HG02642 (cell line): ENCODE results near the gene COL4A1.

Source experiments
- ATAC-seq: cut with Tn5 transposase; IDR thresholded peaks from one replicate; pipeline ENCODE4 v1.9.1; 2021; ENCODE audit warnings: mild to moderate bottlenecking; ENCODE audit not compliant: unreplicated experiment, poor library complexity

COL4A1 gene

GRCh38 chr13:110211735-110212134 lies 95.2 kb downstream of the COL4A1 start:
- ATAC-seq, result no peak

- no peak for ATAC-seq
Observed at GRCh38 chr13:110211046-110211445, 95.9 kb downstream of the COL4A1 start.

DNA sequence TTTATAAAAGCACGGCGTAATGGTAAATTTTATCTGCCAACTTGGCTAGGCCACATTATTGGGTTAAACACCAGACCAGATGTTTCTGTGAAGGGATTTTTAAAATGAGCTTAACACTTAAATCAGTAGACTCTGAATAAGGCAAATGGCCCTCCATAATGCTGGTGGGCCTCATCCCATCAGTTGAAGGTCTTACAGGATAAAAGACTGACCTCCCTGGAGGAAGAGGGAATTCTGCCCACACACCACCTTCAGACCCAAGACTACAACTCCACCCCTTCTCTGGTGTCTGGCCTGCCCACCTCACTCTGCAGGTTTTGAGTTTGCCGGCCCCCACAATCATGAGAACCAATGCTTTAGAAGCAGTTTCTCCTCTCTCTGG lies 96.4 kb downstream of the COL4A1 start:
- ATAC-seq, result no peak

- ATAC-seq, result no peak
Observed at GRCh38 chr13:110209950-110210603, 96.9 kb downstream of the COL4A1 start.

- no peak for ATAC-seq
Observed at GRCh38 chr13:110208116-110208515, 98.8 kb downstream of the COL4A1 start.

DNA sequence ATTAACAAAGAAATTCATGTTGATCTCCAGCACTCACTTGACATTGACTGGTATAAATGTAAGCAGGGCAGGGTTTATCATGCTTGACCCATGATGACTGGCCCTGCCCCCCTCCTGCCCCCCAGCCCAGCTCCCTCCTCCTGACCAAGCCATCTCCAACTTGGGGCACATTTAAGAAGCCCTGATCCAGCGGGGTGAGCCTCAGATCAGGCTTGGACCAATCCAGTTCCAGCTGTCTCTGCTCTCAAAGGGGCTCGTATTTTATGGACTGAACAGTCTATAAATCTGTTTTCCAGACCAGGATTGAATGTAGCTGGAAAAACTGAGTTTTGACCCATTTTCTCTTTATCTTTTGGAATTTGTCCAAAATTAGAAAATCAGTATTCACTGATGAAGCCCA lies 100.0 kb downstream of the COL4A1 start:
- ATAC-seq, result no peak

GRCh38 chr13:110206185-110206584 lies 100.8 kb downstream of the COL4A1 start:
- ATAC-seq, result no peak

GRCh38 chr13:110201114-110201513 lies 105.8 kb downstream of the COL4A1 start:
- no peak for ATAC-seq

DNA sequence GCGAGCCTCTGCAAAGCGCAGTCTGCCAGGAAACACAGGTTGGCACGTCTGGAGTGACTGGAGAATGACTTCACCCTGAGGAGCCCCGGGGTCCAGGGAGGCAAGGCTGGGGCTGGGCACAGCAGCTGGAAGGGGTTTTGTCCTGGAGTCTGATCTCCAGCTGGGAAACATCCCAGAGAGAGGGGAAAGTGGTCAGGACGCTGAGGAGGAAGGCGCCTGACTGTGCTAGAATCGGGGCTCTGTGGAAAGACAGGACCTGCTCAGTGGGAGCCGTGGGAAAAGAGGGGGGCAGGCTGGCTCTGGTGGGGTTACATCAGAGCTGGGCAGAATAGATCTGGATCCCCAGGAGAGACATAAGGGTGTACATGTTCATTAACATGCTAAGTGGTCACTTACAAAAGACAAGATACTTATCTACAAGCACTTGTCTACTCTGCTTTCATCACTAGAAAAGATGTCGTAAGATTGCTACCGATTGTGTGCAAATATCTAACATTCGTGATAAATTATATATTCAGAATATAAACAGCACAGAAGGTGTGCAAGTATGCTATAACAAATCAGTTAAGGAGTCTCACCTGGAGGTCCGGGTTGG lies 106.6 kb downstream of the COL4A1 start:
- no peak for ATAC-seq

- no peak for ATAC-seq
Observed at GRCh38 chr13:110199046-110199831, 107.7 kb downstream of the COL4A1 start.

DNA sequence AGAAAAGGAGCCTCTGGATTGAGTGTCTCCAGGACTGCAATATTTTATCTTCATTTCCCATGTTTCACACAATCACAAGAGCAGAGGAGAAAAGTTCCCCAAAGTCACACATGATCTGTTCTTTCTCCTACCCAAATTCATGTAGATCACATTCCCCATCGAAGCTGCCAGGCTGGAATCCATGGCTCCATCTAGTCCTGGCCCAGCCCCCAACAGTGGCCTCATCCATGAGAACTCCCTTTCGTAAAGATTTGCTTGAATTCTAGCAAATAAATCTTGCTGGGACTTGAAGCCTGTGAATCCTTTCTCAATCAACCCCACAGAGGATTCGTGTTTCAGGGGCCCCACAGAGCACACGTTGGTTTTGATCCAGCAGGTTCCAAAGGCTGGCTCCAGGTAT lies 109.5 kb downstream of the COL4A1 start:
- no peak for ATAC-seq

GRCh38 chr13:110197026-110197425 lies 109.9 kb downstream of the COL4A1 start:
- no peak for ATAC-seq

- ATAC-seq, result no peak
Observed at GRCh38 chr13:110195547-110196485, 111.1 kb downstream of the COL4A1 start.

DNA sequence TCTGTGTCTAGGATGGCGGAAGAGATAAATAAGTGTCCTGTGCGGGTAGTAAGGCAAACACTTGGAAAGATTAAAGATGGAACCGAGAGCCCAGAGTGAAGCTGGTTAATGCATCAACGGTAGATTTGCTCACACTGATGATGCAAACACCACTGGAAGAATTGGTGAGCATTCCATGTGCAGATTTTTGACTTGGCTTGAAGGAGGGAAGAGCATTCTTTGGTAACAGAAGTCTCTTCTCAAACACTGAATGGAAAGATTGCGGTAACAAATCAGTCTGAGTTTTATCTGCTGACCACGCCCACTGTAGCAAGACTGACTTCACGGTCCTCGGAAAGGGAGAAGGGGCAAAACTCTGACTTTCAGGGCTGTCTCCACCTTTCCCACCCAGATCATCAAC lies 112.5 kb downstream of the COL4A1 start:
- no peak for ATAC-seq

GRCh38 chr13:110193491-110193890 lies 113.5 kb downstream of the COL4A1 start:
- ATAC-seq, result no peak

GRCh38 chr13:110192472-110192871 lies 114.5 kb downstream of the COL4A1 start:
- no peak for ATAC-seq

- ATAC-seq, result no peak
Observed at GRCh38 chr13:110187641-110188161, 119.3 kb downstream of the COL4A1 start.

DNA sequence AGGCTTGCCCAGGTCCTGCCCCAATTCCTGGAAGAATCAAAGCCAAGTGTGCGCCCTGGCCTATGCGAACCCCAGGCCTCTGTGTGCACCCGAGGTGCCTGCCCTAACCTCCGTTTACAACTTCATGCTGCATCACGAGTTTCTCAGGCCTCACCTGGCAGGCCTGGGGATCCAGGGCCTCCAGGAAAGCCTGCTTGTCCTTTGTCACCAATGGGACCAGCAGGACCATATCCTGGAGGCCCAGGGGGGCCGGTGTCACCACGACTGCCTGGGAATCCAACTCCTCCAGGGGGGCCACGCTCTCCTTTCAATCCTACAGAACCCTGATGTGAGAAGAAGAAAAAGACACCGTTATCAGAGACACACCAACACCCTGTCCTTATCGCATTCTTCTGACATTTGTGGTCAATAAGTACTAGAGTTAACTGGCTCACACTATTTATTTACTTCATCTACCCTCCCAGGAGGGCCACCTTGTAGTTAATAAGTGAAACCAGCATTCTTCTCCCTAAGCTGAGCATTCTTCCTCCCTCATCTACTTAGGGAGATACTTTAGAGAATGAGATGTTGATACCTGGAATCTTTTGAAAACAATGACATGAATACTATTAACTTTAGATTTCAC lies 120.6 kb downstream of the COL4A1 start:
- no peak for ATAC-seq

DNA sequence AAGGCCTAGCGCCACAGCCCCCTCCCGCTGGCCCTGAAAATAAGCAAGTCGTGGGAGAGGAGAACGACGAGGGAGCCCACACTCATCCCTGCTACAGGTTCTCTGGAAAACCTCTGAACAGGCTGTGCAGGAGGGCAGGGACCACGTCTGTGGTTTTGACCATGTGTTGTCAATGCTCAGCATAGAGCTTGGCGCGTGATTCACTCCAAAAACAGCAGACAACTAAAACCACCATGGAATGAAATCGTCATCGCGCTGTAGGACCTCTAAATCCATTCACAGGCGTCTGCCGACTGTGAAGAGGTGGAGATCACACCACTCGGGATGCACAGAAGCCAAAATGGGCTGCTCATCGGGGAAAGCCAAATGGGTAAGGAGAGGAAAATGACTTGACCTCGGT lies 121.3 kb downstream of the COL4A1 start:
- ATAC-seq, result no peak

DNA sequence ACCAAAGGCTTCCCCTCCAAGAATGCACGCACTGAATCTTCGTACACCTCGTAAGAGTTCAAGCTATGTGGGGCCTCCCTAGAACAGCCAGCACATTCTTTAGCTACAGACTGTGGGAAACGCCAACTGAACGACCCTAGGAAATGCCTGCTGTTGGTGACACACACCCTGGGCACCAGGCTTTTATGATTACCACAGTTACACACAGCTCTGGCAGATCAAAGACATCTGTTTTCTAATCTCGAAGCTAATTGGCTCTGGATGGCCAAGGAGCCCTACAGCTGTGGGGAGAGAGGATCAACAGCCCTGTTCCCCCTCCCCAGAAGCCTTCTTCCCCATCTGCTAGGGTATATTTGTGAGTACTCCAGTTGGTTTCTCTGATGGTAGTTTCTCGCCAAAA lies 123.0 kb downstream of the COL4A1 start:
- ATAC-seq, result no peak
